H1 (cell line): ENCODE data around the gene ADD2. TPM values are rescaled to one million over a fixed set of nuclear protein-coding genes. Genes with fewer than 3 reads are reported as not detected.

Source experiments
- CREB1 ChIP-seq: IDR thresholded peaks from 2 replicates; pipeline ENCODE4 v1.6.1; 2012; ENCODE audit warnings: inconsistent platforms
- JUN ChIP-seq: IDR thresholded peaks from 2 replicates; pipeline ENCODE4 v1.6.1; 2011; ENCODE audit warnings: low read depth, mild to moderate bottlenecking, improper control_type of control experiment, low read length
- MAFK ChIP-seq: IDR thresholded peaks from 2 replicates; pipeline ENCODE4 v1.6.1; 2012; ENCODE audit warnings: low read depth, mild to moderate bottlenecking, improper control_type of control experiment, low read length
- RNF2 ChIP-seq: fragments of 200-900, 300-1000 bp; sonication (generic); IDR thresholded peaks from 2 replicates; pipeline ENCODE4 v1.7.1; 2016; ENCODE audit warnings: borderline replicate concordance, low read depth, mild to moderate bottlenecking, antibody characterized with exemption, low read length; ENCODE audit not compliant: poor library complexity, severe bottlenecking; ENCODE audit errors: missing control alignments
- SIN3A ChIP-seq, 2 experiments: IDR thresholded peaks in 1 of 2; conservative IDR thresholded peaks in 1 of 2; 2 replicates each; pipeline ENCODE4 v1.6.1; 2011 to 2012; ENCODE audit warnings: low read length in 2 of 2, improper control_type of control experiment in 1 of 2, low read depth in 1 of 2, mild to moderate bottlenecking in 1 of 2
- YY1 ChIP-seq: IDR thresholded peaks from 2 replicates; pipeline ENCODE4 v1.6.1; 2011; ENCODE audit warnings: low read depth, mild to moderate bottlenecking, low read length
- polyA plus RNA-seq, 7 experiments: library from polyadenylated mRNA; depleted of rRNA in 3 of 7; stranded (reverse) in 5 of 7; unstranded in 2 of 7; fragments of >200 nt in 5 of 7; fragments of 200-250 nt in 2 of 7; gene quantifications; 1 replicate in 5 of 7; 2 replicates in 1 of 7; 4 replicates in 1 of 7; pipeline versions ENCODE4 v1.2.1 to v1.2.3, GENCODE V29; 2011 to 2013; ENCODE audit warnings: missing spikeins in 2 of 7, mixed read lengths in 2 of 7
- total RNA-seq: library from RNA; stranded (reverse); fragmentation: NEBNext Ultra II Directional; extraction: Animal tissue kit (Norgen Biotek cat#: 25700); gene quantifications from 2 replicates; pipeline ENCODE4 v1.2.1, GENCODE V29; 2021
- TF ChIP-seq, protein P1 (sequence below): fragments of 300-600 bp; sonication (generic); IDR thresholded peaks from 2 replicates; pipeline ENCODE4 v1.7.1; 2012; ENCODE audit warnings: low read length, moderate library complexity, mild to moderate bottlenecking, inconsistent platforms; ENCODE audit not compliant: insufficient replicate concordance

The ADD2 gene
- total and polyA plus RNA-seq, 2 of the 8 experiments (the other 6 are each of a cell fraction or from before 2014, with no cell fraction given): 58.5 to 170 TPM

DNA sequence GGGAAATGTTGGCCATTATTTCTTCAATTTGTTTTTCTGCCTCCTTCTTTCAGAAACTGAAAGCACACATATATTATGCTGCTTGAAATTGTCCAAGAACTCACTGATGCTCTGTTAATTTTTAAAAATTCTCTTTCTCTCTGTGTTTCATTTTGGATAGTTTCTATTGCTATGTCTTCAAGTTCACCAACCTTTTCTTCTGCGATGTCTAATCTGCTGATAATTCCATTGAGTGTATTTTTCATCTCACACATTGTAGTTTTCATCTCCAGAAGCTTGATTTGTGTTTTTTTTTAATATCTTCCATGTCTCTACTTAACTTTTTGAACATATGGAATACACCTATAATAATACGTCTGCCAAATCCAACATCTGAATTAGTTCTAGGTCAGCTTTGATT, 116.3 kb downstream of the ADD2 start (continued):
- TF ChIP-seq, protein P1, sequence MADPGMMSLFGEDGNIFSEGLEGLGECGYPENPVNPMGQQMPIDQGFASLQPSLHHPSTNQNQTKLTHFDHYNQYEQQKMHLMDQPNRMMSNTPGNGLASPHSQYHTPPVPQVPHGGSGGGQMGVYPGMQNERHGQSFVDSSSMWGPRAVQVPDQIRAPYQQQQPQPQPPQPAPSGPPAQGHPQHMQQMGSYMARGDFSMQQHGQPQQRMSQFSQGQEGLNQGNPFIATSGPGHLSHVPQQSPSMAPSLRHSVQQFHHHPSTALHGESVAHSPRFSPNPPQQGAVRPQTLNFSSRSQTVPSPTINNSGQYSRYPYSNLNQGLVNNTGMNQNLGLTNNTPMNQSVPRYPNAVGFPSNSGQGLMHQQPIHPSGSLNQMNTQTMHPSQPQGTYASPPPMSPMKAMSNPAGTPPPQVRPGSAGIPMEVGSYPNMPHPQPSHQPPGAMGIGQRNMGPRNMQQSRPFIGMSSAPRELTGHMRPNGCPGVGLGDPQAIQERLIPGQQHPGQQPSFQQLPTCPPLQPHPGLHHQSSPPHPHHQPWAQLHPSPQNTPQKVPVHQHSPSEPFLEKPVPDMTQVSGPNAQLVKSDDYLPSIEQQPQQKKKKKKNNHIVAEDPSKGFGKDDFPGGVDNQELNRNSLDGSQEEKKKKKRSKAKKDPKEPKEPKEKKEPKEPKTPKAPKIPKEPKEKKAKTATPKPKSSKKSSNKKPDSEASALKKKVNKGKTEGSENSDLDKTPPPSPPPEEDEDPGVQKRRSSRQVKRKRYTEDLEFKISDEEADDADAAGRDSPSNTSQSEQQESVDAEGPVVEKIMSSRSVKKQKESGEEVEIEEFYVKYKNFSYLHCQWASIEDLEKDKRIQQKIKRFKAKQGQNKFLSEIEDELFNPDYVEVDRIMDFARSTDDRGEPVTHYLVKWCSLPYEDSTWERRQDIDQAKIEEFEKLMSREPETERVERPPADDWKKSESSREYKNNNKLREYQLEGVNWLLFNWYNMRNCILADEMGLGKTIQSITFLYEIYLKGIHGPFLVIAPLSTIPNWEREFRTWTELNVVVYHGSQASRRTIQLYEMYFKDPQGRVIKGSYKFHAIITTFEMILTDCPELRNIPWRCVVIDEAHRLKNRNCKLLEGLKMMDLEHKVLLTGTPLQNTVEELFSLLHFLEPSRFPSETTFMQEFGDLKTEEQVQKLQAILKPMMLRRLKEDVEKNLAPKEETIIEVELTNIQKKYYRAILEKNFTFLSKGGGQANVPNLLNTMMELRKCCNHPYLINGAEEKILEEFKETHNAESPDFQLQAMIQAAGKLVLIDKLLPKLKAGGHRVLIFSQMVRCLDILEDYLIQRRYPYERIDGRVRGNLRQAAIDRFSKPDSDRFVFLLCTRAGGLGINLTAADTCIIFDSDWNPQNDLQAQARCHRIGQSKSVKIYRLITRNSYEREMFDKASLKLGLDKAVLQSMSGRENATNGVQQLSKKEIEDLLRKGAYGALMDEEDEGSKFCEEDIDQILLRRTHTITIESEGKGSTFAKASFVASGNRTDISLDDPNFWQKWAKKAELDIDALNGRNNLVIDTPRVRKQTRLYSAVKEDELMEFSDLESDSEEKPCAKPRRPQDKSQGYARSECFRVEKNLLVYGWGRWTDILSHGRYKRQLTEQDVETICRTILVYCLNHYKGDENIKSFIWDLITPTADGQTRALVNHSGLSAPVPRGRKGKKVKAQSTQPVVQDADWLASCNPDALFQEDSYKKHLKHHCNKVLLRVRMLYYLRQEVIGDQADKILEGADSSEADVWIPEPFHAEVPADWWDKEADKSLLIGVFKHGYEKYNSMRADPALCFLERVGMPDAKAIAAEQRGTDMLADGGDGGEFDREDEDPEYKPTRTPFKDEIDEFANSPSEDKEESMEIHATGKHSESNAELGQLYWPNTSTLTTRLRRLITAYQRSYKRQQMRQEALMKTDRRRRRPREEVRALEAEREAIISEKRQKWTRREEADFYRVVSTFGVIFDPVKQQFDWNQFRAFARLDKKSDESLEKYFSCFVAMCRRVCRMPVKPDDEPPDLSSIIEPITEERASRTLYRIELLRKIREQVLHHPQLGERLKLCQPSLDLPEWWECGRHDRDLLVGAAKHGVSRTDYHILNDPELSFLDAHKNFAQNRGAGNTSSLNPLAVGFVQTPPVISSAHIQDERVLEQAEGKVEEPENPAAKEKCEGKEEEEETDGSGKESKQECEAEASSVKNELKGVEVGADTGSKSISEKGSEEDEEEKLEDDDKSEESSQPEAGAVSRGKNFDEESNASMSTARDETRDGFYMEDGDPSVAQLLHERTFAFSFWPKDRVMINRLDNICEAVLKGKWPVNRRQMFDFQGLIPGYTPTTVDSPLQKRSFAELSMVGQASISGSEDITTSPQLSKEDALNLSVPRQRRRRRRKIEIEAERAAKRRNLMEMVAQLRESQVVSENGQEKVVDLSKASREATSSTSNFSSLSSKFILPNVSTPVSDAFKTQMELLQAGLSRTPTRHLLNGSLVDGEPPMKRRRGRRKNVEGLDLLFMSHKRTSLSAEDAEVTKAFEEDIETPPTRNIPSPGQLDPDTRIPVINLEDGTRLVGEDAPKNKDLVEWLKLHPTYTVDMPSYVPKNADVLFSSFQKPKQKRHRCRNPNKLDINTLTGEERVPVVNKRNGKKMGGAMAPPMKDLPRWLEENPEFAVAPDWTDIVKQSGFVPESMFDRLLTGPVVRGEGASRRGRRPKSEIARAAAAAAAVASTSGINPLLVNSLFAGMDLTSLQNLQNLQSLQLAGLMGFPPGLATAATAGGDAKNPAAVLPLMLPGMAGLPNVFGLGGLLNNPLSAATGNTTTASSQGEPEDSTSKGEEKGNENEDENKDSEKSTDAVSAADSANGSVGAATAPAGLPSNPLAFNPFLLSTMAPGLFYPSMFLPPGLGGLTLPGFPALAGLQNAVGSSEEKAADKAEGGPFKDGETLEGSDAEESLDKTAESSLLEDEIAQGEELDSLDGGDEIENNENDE: no peak
- TF ChIP-seq MAFK (no peak), RNF2 (no peak), YY1 (no peak), JUN (no peak), CREB1 (no peak), SIN3A (conservative IDR thresholded peaks at IDR 0.05 in 1 of 2, IDR thresholded peaks at IDR 0.05 in 1 of 2; ENCODE audit: low read depth in 1 of 2, low read length in 2 of 2) (no peak)
